MM.1S (cell line): ENCODE results near the gene ZNF587B.

Experiments
- EZH2 ChIP-seq: fragments of 300-600 bp; sonication (generic); optimal IDR thresholded peaks from 2 replicates; pipeline ENCODE3; 2017; ENCODE audit warnings: low read depth, mild to moderate bottlenecking, antibody characterized with exemption, low read length, mixed read lengths
- EZH2phosphoT487 ChIP-seq: fragments of 300-600 bp; sonication (generic); IDR thresholded peaks from 2 replicates; pipeline ENCODE4 v1.6.1; 2018; ENCODE audit warnings: antibody characterized with exemption, low read length
- TF ChIP-seq, protein P1 (sequence below): fragments of 300-600 bp; sonication (generic); IDR thresholded peaks from 2 replicates; pipeline ENCODE4 v1.5.1; 2016; ENCODE audit warnings: antibody characterized with exemption, low read length, mixed read lengths

DNA sequence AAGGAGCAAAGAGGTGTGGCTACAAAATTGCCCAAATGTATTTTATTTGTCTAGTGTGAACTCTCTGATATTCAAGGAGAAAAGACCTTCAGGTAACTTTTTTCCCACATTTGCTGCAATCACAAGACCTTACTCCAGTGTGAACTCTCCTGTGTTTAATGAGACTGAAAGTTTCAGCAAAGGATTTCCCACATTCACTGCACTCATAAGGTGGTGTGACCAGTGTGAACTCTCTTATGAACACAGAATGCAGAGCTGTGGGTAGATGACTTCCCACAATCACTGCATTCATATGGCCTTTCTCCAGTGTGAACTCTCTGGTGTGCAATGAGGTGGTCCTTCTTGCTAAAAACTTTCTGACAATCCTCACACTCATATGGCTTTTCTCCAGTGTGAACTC, 42.4 kb downstream of the ZNF587B start:
- TF ChIP-seq, protein P1, sequence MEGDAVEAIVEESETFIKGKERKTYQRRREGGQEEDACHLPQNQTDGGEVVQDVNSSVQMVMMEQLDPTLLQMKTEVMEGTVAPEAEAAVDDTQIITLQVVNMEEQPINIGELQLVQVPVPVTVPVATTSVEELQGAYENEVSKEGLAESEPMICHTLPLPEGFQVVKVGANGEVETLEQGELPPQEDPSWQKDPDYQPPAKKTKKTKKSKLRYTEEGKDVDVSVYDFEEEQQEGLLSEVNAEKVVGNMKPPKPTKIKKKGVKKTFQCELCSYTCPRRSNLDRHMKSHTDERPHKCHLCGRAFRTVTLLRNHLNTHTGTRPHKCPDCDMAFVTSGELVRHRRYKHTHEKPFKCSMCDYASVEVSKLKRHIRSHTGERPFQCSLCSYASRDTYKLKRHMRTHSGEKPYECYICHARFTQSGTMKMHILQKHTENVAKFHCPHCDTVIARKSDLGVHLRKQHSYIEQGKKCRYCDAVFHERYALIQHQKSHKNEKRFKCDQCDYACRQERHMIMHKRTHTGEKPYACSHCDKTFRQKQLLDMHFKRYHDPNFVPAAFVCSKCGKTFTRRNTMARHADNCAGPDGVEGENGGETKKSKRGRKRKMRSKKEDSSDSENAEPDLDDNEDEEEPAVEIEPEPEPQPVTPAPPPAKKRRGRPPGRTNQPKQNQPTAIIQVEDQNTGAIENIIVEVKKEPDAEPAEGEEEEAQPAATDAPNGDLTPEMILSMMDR = no peak
- TF ChIP-seq EZH2 (no peak), EZH2phosphoT487 (no peak)
